GM12872 (cell line): ENCODE measurements around the gene ZNF594.

ENCODE experiments used
- CTCF ChIP-seq: IDR thresholded peaks from 3 replicates; pipeline ENCODE4 v1.5.1; 2011; ENCODE audit warnings: low read depth, mild to moderate bottlenecking, low read length, moderate library complexity; ENCODE audit not compliant: insufficient read depth

ZNF594 gene

GRCh38 chr17:5203908-5204294, 12.2 kb upstream of the ZNF594 start:
- TF ChIP-seq CTCF = no peak

DNA sequence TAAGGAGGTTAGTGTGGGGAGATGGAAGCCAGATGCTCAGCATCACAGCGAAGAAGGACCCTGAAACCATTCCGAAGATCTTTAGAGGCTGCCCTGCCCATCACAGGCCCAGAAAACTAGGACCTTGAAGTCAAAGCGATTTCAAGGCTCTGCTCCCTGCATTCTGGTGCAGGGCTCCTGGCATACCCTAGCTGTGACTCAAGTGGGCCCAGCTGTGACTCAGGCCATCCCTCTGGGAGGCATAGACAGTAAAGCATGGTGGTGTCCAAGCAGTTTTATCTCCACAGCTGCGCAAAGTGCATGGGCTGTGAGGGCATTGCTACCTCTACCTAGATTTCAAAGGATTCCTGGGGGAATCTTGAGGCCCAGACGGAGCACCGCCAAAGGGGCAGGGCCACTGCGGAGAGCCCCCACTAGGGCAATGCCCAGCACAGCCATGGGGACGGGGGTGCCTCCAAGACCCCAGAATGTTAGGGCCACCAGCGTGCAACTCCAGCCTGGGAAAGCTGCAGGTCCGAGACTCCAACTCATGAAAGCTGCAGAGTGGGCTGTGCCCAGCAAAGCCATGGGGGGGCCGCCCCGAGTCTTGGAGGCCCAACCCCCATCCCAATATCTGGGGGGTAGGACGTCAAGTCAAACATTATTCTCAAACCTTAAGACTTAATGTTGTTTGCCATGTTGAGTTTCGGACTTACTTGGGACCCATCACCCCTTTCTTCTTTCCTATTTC, 11.7 kb upstream of the ZNF594 start:
- TF ChIP-seq CTCF = no peak

- TF ChIP-seq CTCF = no peak
These were observed 9.3 kb upstream of the ZNF594 start for GRCh38 chr17:5201011-5201410.

DNA sequence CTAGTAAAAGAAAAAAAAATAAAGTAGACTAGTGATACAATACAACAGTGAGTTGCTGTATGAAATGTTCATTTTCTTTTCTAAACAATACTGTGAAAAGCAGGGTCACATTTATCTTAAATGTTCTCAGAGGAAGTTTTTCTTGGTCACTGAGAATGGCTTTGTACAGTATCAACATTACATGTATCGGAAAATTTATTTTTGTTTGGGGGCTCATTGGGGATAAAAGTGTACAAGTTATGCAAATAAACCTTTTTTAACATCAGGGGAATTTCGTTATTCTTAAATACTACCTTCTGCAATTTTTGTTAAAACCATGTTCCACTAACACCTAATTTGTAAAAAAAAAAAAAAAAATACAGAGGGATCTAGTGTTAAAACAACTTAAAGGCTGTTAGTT, 8.7 kb upstream of the ZNF594 start:
- no peak for TF ChIP-seq CTCF

DNA sequence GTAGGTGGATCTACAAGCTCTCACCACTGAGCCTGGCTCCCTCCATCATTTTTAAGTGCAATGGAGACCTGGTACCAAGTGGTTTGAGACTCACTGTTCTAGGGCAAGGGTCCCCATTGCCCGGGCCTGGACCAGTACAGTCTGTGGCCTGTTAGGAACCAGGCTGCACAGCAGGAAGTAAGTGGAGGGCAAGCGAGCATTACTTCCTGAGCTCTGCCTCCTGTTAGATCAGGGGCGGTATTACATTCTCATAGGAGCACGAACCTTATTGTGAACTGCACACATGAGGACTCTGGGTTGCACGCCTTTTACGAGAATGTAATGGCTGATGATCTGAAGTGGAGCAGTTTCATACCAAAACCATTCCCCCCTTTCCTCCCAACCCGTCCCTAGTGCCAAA, 6.8 kb upstream of the ZNF594 start:
- TF ChIP-seq CTCF = 0 out of 3 replicates have a peak, but pooled peaks have one; percentile 17

GRCh38 chr17:5194346-5194745, 2.7 kb upstream of the ZNF594 start:
- TF ChIP-seq CTCF = no peak

DNA sequence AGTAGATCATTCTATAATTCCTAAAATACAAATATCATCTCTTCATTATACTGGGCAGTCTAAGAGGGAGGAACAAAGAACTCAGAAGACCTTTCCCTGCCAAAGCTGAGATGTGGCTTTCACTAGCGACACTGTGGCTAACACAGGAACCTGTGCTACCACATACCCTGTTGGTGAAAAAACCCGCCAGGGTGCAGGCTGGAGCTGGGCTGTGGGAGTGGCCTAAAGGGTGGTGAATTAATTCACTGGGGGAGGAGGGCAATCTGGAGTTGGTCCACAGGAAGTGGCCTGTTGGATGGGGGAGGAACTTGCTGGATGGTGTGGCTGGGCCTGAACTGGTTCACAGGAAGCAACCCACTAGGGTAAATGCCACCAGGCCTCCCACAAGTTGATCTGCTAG, 7.4 kb downstream of the ZNF594 start:
- TF ChIP-seq CTCF = no peak
